Spleen (tissue), 7 donors: ENCODE results near the gene SH3TC2.

Experiments
- POLR2AphosphoS5 ChIP-seq, 3 donors: sonication (generic); formaldehyde crosslinking; IDR thresholded peaks; one replicate each; pipeline ENCODE4 v1.5.1; 2017; ENCODE audit warnings: antibody characterized with exemption in 3 of 3
- TF ChIP-seq, protein P1 (sequence below), 11 experiments: fragments of 200-600 bp in 7 of 11; fragments of 450-650 bp in 4 of 11; sonication (generic) in 4 of 11; IDR thresholded peaks in 8 of 11; conservative IDR thresholded peaks in 3 of 11; 1 replicate in 7 of 11; 2 replicates in 4 of 11; pipeline versions ENCODE4 v1.4.0 to v1.8.0; 2016 to 2021; ENCODE audit warnings: antibody characterized with exemption in 11 of 11, inconsistent platforms in 4 of 11, mild to moderate bottlenecking in 1 of 11
- donor health status: DM: no; HTN: no; CAD: no; lungs with moderate emphysema.
- donor health status: DM: no; HTN: no; CAD: no.
- donor health status: DM: no; HTN: no; CAD: no.

GRCh38 chr5:148972396-148972795 is 90.5 kb downstream of the SH3TC2 start:
- TF ChIP-seq POLR2AphosphoS5 (IDR thresholded peaks at IDR 0.05), result no peak
- TF ChIP-seq, protein P1, sequence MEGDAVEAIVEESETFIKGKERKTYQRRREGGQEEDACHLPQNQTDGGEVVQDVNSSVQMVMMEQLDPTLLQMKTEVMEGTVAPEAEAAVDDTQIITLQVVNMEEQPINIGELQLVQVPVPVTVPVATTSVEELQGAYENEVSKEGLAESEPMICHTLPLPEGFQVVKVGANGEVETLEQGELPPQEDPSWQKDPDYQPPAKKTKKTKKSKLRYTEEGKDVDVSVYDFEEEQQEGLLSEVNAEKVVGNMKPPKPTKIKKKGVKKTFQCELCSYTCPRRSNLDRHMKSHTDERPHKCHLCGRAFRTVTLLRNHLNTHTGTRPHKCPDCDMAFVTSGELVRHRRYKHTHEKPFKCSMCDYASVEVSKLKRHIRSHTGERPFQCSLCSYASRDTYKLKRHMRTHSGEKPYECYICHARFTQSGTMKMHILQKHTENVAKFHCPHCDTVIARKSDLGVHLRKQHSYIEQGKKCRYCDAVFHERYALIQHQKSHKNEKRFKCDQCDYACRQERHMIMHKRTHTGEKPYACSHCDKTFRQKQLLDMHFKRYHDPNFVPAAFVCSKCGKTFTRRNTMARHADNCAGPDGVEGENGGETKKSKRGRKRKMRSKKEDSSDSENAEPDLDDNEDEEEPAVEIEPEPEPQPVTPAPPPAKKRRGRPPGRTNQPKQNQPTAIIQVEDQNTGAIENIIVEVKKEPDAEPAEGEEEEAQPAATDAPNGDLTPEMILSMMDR (IDR thresholded peaks at IDR 0.05 in 8 of 11, conservative IDR thresholded peaks at IDR 0.05 in 3 of 11), result no peak
